PC-9 (cell line): Measurements from ENCODE around the gene MTF2.

Source experiments
- CTCF ChIP-seq: fragments of 200-600 bp; sonication (generic); conservative IDR thresholded peaks from 2 replicates; pipeline ENCODE4 v1.6.1; 2017; ENCODE audit warnings: mixed run types, antibody characterized with exemption, mild to moderate bottlenecking, moderate library complexity
- EZH2 ChIP-seq: fragments of 200-600 bp; sonication (generic); IDR thresholded peaks from 2 replicates; pipeline ENCODE4 v1.8.0; 2017; ENCODE audit warnings: antibody characterized with exemption, low read depth

GRCh38 chr1:93033029-93033428, 46.1 kb upstream of the MTF2 start:
- TF ChIP-seq CTCF (no peak), EZH2 (no peak)
